Measurements from ENCODE around the gene RRP36.
A peak's percentile ranks its signal among the peaks of the same experiment; 100 is the strongest.
"Not testable (repeated sequence)": the region's sequence is repeated elsewhere in the genome, so short reads cannot be mapped to it uniquely, and the experiment has no call there.

Gene RRP36

GRCh38 chr6:43036712-43037111 lies 15.3 kb downstream of the RRP36 start:
- DNase-seq, result peak in 7 of 56 donors; percentile 8 to 39 (median 28)

DNA sequence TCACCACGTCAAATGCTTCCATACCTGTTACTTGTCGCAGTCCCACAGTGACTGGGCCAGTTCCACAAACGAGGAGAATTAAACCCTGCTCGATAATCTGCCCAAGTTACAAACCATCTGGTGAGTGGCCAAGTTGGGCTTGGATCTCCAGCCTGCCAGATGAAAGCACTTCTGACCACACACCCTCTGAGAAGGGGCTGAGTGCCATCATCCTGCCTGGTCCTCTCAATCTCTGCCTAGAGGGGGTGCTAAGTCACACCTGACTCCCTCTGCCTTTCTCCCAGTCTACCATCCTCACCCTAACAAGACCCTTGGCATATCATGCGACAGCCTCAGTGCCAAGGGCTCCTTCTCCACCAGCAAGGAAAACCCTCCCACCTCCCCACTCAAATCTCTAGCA lies 15.8 kb downstream of the RRP36 start:
- DNase-seq, result no peak

DNA sequence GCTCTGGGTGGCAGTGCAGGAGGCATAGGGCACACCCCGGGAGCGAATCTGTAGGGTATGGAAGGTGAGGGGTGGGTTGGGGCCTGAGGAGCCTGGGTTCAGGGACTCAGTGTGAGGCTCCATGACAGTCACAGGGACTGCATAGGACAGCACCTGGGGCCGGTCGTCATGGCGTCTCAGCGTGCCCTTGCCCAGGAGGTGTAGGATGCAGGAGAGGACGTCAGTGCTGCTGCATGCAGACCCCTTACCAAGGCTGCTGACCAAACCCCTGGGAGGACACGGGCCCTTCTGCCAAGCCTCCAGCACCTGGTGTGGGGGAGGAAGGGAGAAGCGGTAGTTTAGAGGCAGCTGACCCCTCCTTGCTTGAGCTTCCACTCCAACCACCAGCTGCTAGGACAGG lies 16.3 kb downstream of the RRP36 start:
- no peak for DNase-seq

DNA sequence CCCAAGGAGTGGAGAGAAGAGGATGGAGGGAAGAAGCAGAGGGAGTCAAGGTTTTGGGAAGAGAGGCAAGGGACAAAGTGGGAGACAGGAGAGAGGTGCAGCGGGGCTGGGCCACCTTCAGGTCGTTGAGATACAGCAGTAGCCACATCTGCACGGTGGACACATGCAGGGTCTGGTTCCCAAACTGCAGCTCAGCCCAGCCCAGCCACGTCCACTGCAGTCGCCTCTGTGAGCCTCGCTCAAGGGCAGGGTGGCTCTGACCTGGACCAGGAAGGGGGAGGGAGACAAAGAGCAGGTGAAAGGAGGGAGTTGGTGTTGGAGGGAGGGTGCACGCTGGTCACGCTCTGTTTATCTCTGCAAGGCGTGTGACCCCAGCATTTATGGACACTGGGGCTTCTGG lies 17.3 kb downstream of the RRP36 start:
- no peak for DNase-seq

GRCh38 chr6:43040542-43041257 lies 19.3 kb downstream of the RRP36 start:
- DNase-seq, result no peak

DNA sequence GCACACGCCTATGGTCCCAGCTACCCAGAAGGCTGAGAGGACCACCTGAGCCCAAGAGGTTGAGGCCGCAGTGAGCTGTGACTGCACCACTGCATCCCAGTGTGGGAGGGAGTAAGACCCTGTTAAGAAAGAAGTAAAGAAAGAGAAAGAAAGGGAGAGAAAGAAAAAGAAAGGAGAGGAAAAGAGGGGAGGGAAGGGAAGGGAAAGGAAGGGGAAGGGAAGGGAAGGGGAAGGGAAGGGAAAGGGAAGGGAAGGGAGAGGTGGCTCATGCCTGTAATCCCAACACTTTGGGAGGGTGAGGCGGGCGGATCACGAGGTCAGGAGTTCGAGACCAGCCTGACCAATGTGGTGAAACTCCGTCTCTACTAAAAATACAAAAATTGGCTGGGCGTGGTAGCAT lies 20.1 kb downstream of the RRP36 start:
- not testable (repeated sequence) for DNase-seq

DNA sequence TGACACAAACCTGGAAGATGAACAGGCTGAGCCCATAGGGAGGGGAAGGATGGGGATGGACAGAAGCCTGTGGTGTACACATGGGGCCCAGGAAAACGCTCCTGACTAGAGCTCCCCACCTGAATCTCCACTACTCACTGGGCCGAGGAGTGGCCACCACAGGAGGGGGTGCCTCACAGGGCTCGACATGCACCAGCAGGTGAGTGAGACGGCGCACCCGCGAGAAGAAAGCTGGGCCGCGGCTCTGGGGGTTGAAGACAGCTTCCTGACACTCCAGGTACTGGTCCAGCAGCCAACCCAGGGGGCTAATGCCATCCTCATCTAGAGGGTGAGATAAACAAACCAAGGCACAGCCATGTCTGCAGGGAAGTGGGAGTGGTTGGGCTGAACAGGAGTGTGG lies 21.9 kb downstream of the RRP36 start:
- no peak for DNase-seq

DNA sequence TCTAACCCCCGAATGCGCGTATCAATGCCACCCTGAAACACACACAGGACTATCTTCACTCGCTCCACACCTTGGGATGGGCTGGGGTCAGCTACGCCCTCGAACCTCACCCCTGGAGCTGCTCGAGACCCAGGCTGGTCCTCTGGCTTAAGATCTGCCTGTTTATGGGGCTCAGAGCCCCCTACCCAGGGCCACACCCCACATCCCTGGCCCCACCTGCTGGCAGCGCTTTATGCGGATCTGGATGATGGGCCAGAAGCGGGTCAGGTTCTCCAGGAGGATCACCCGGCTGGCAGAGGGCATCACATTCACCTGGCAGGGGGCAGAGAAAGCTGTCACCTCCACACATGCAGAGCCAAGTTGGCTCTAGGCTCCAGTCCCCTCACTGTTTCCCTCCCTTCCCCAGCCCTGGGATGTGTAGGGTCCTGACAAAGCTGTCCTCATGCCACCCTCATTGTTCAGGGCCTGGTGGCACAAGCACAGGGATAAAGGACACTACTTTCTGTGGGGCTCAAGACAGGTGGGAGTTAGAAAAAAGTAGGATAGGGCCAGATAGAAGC lies 24.0 kb downstream of the RRP36 start:
- no peak for DNase-seq

GRCh38 chr6:43047998-43048397 lies 26.6 kb downstream of the RRP36 start:
- no peak for DNase-seq

- DNase-seq, result no peak
Measured at GRCh38 chr6:43050981-43051380, 29.6 kb downstream of the RRP36 start.

- DNase-seq, result no peak
Measured at GRCh38 chr6:43052225-43052841, 30.9 kb downstream of the RRP36 start.

GRCh38 chr6:43052842-43053544 lies 31.6 kb downstream of the RRP36 start:
- DNase-seq, result peak in 11 of 56 donors; percentile 11 to 58 (median 39)

DNA sequence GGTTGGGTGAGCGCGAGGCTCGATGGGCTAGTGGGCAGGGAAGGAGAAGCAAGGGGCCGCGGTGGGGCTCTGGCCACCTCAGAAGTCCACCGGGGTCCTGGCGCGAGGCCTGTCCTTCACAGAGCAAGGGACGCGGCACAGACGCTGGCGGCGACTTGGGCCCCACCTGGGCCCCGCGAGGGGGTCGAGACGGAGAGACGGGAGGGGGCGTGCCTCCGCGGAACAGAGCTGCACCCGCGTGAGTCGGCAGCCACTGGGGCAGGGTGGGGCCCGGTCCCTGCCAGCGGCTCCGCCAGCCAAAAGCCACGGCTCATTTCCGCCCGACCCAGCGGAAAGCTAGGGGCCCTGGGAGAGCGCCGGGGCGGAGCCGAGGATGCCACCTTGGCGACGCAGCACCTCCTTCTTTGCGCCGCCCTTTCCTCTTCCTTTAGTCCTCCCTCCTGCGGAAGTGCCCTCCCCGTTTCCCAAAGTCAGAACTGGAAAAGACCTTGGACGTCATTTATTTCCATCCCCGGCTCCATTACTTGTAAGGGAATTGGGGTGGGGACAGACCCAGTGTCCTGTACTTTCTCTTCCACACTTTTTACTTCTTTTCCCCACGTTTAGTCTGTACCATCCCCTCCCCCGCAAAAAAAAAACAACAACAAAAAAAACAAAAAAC lies 32.3 kb downstream of the RRP36 start, which contains the start of gene CUL7:
Gene CUL7, minus strand, starts transcription at position 307 of the 661 bp plus-strand sequence. CDS start 1,063 bp downstream, outside the sequence.
- DNase-seq, result peak in 54 of 56 donors; percentile 13 to 92 (median 70)

- no peak for DNase-seq
Measured at GRCh38 chr6:43054206-43054943, 33.0 kb downstream of the RRP36 start.

GRCh38 chr6:43055966-43056365 lies 34.5 kb downstream of the RRP36 start:
- DNase-seq, result no peak

GRCh38 chr6:43058531-43058930 lies 37.1 kb downstream of the RRP36 start:
- no peak for DNase-seq

- DNase-seq, result peak; percentile 92 to 100 (median 98)
Measured at GRCh38 chr6:43059168-43060033, 38.0 kb downstream of the RRP36 start, which contains the start of the genes KLC4 and MRPL2. TSS of gene KLC4 (plus strand) at chr6:43059631. CDS start at chr6:43061336, 1,705 bp downstream. TSS of gene MRPL2 (minus strand) at chr6:43059434. CDS start at chr6:43059381, 53 bp downstream.

GRCh38 chr6:43060034-43060754 lies 38.8 kb downstream of the RRP36 start:
- DNase-seq, result no peak

All from nucleus accumbens (tissue), 56 donors.